Right forelimb (tissue), 1 donor: ENCODE results near the gene LPP.

ENCODE experiments used
- DNase-seq: peaks from one replicate; pipeline ENCODE4 v3.0.0-alpha.2; 2018

Gene LPP

GRCh38 chr3:188254520-188255070 is 100.6 kb downstream of the LPP start:
- no peak for DNase-seq

GRCh38 chr3:188255190-188255589 is 101.2 kb downstream of the LPP start:
- DNase-seq: no peak

DNA sequence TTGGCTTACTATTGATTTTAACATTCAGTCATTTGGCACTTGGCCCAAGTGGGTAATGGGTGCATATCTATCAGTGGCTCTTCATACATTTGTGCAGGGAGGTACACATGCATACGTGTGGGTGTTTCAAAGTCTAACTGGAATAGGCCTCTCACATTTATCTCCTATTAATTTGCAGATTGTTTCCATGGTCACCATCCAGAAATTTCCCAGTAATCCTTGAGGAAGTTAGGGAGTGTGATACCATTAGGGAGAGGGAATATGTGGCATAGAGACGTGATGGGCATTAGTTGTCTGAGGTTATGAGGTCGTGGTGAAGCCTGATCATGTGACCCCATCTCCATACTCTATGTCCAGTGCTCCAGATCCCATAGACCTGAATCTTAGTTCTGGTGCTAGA is 102.8 kb downstream of the LPP start:
- DNase-seq: no peak

DNA sequence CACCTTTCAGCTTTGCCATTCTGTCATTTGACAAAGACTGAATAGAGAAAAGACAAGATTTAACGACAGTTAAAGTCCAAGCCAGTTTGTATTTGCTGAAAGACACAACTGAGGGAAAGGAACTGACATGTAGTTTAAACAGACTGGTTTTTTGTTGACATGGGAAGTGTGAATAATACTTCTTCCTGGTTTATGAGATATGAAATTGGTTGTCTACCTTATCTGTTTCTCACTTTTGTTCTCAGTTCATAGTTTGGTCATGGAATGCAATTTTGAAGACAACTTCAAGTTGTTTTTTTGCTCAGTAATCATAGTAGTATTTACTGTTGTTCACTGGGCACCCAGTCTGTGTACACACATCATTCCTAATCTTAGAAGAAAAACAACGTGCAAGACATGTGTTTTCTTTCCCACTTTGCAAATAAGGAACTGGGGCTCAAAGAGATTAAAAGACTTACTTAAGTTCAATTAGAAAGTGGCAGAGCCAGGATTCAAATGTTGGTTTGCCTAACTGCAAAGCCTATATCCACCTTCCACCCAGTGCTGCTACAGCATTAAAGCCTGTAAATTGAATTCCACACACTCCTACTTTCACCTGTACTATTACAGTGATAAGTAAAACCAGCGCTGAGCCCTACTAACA is 103.5 kb downstream of the LPP start:
- DNase-seq: no peak

- no peak for DNase-seq
Observed at GRCh38 chr3:188259191-188259590, 105.2 kb downstream of the LPP start.

GRCh38 chr3:188259596-188259995 is 105.6 kb downstream of the LPP start:
- DNase-seq: no peak

- no peak for DNase-seq
Observed at GRCh38 chr3:188261011-188261410, 107.1 kb downstream of the LPP start.

DNA sequence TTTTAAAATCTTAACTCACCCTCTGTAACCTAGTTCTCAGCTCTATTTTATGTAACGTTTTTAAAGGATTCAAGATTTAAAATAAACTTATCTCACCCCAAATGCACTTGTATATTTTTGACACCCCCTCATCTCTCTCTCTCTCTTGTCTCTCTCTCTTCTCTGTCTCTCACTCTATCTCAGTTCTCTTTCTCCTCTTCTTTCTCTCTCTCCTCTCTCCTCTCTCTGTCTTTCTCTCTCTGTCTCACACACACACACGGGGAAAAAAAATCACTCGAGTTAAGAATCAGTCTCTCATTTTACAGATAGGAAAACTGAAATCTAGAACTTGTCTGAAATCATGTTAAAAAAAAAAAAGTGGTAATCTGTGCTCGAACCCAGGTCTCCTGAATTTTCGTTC is 108.5 kb downstream of the LPP start:
- no peak for DNase-seq

DNA sequence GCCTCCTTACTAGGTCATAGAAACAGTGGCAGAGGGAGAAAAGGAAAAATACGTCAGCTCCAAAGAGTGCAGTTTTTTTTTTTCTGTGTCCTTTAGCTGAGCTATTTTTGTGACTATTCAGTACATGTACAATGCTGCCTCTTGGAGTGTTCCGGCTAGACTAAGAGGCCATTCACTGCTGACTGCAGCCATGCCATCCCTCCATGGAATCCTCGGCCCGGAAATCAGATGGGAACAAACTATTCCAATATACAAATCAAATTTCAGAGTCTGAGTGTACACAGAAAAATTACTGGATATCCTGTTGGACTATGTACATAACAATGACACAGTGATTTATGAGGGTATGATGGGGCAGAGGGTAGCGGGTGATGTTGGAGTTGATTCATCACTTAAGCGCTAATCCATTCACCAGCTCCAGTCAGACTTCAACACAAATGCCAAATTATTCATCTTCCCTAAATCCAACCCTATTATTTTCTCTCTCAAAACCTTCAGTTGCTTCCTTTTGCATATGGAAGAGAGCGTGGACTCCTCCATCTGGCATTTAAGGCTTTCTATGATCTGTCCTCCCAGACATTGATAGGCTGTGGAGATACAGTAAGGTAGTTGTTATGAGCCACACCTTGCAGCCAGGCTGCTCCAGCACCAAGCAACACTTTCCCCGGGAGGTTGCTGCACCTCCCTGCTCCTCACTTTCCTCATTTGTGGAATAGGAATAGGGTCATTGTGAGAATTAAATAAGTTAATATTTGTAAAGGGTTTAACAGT is 109.1 kb downstream of the LPP start:
- DNase-seq: no peak

GRCh38 chr3:188264226-188265207 is 110.6 kb downstream of the LPP start:
- no peak for DNase-seq

GRCh38 chr3:188266562-188267274 is 112.8 kb downstream of the LPP start:
- no peak for DNase-seq

- DNase-seq: no peak
Observed at GRCh38 chr3:188267790-188268335, 113.9 kb downstream of the LPP start.

GRCh38 chr3:188268336-188268735 is 114.4 kb downstream of the LPP start:
- DNase-seq: no peak

DNA sequence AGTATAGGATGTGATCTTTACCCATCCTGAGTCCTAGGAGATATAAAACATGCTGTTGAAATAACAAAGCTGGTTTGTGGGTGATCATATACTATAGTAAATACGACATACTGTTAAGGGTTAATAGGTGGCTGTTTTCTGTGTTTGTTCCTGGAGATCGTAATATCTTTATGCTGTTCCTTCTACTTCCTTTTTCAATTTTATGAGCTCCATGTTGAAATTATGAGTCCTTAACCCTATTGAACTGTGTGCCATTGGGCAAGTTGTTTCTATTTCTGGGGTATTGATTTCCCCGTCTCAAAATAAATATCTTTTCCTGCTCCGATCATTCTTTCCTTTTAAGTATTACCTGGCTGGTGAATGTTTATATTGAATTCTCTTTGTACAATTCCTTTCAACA is 115.1 kb downstream of the LPP start:
- DNase-seq: no peak

DNA sequence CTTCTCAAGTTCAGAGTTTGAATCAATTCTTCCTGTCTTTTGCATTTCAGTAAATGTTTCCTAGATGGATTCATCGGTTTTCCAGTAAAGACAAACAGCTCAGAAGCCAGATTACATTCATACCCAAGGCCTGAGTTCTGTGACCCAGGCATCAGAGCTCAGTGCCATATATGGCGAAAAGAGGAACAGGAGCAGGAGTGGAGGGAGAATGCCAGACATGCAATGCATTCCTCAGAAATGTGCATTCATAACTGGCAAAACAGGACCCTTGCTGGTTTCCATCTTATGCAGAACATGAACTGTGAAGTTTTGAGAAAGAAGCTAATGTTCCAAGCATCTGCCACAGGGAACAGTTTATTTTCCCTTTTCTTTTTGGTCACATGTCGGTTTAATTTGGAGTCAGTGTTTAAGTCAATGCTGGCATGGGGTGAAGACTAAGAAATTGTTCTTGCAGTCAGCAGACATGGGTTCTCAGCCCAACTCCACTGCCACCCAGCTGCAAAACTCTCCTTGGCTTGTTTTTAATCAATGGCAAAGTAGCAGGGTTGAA is 116.5 kb downstream of the LPP start:
- DNase-seq: no peak

DNA sequence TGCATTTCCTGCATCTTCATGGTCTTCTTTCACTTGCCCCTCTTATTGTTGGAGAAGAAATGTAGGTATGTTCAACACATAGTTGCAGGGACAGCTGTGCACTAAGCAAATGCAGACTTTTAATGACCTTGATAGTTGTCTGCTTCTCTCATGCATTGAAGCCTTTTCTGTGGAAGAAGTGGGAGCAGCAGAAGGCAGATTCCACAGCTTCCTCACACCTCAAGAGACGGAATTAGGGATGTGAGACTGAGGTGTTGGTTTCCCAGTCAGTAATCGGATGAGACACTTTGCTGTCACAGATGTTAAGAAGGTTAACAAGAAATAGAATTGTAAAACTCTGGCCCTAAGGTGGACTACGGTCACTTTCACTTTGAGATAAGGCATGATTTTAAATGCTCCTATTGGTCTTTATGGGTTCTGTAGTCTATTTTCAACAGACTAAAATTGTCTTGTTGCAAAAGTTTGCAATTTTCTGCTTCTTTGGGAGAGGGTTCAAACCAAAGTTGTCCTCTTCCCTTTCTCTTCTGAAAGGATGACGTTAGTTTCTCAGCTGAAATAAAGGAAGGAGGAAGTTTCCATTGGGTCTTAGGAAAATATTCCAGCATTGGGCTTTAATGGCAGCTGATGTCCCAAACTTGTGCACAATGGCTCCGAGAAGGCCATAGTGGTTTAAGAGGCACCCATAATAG is 117.4 kb downstream of the LPP start:
- DNase-seq: no peak

- no peak for DNase-seq
Observed at GRCh38 chr3:188272481-188273372, 118.8 kb downstream of the LPP start.

- no peak for DNase-seq
Observed at GRCh38 chr3:188274249-188274915, 120.4 kb downstream of the LPP start.

- no peak for DNase-seq
Observed at GRCh38 chr3:188276375-188276774, 122.4 kb downstream of the LPP start.
